Spleen (tissue), 7 donors: Measurements from ENCODE around the gene PTGES2.

ENCODE experiments used
- CTCF ChIP-seq, 11 experiments: fragments of 200-600 bp in 7 of 11; fragments of 450-650 bp in 4 of 11; sonication (generic) in 4 of 11; IDR thresholded peaks in 8 of 11; conservative IDR thresholded peaks in 3 of 11; 1 replicate in 7 of 11; 2 replicates in 4 of 11; pipeline versions ENCODE4 v1.4.0 to v1.8.0; 2016 to 2021; ENCODE audit warnings: antibody characterized with exemption in 11 of 11, inconsistent platforms in 4 of 11, mild to moderate bottlenecking in 1 of 11
- POLR2A ChIP-seq, 3 donors: fragments of 450-650 bp; IDR thresholded peaks; one replicate each; pipeline ENCODE4 v1.5.1; 2017; ENCODE audit warnings: antibody characterized with exemption in 3 of 3, mild to moderate bottlenecking in 1 of 3
- donor health status: DM: no; HTN: no; CAD: no; lungs with moderate emphysema.
- donor health status: DM: no; HTN: no; CAD: no.
- donor health status: DM: no; HTN: no; CAD: no.

- TF ChIP-seq CTCF (IDR thresholded peaks at IDR 0.05 in 8 of 11, conservative IDR thresholded peaks at IDR 0.05 in 3 of 11) (no peak), POLR2A (IDR thresholded peaks at IDR 0.05) (no peak)
These were observed 45.4 kb downstream of the PTGES2 start for GRCh38 chr9:128082151-128082550.
